OCI-LY3 (cell line): ENCODE measurements around the gene CERT1.

ENCODE experiments used
- H2AFZ ChIP-seq: fragments of 200-600, 300-600 bp; shearing (Covaris generic); 2 replicates; pipeline ENCODE4 v1.6.0; 2014; ENCODE audit warnings: antibody characterized with exemption, low read depth, low read length
- H3K27ac ChIP-seq: fragments of 200-600, 300-600 bp; sonication (generic); 2 replicates; pipeline ENCODE4 v1.5.1; 2014; ENCODE audit warnings: mild to moderate bottlenecking, low read length, moderate library complexity, mixed read lengths
- H3K27me3 ChIP-seq: fragments of 200-600, 300-600 bp; sonication (generic); 2 replicates; pipeline ENCODE4 v1.6.1; 2014; ENCODE audit warnings: low read depth, low read length, mixed read lengths
- H3K36me3 ChIP-seq: fragments of 200-600, 300-600 bp; sonication (generic); replicated peaks from 2 replicates; pipeline ENCODE3; 2014; ENCODE audit warnings: low read depth, low read length, mixed read lengths
- H3K4me1 ChIP-seq: fragments of 300-600, 200-600 bp; sonication (generic); 2 replicates; pipeline ENCODE4 v1.6.1; 2014; ENCODE audit warnings: low read length, mixed read lengths
- H3K4me2 ChIP-seq: fragments of 200-600, 300-600 bp; sonication (generic); 2 replicates; pipeline ENCODE4 v1.6.1; 2014; ENCODE audit warnings: low read length, mixed read lengths
- H3K4me3 ChIP-seq: fragments of 300-600, 200-600 bp; sonication (generic); 2 replicates; pipeline ENCODE4 v1.5.1; 2014; ENCODE audit warnings: antibody characterized with exemption, mild to moderate bottlenecking, low read length, moderate library complexity
- H3K79me2 ChIP-seq: fragments of 300-600, 200-600 bp; shearing (Covaris generic); 2 replicates; pipeline ENCODE4 v1.6.1; 2014; ENCODE audit warnings: mild to moderate bottlenecking, low read length, mixed read lengths
- H3K9ac ChIP-seq: fragments of 300-600, 200-600 bp; shearing (Covaris generic); 2 replicates; pipeline ENCODE4 v1.6.0; 2014; ENCODE audit warnings: mild to moderate bottlenecking, low read length, moderate library complexity
- H3K9me3 ChIP-seq: fragments of 200-600, 300-600 bp; shearing (Covaris generic); 2 replicates; pipeline ENCODE4 v1.6.1; 2014; ENCODE audit warnings: low read length, mixed read lengths; ENCODE audit not compliant: insufficient read depth
- H4K20me1 ChIP-seq: fragments of 200-600, 300-600 bp; sonication (generic); 2 replicates; pipeline ENCODE4 v1.6.1; 2016; ENCODE audit warnings: low read length, mixed read lengths; ENCODE audit not compliant: insufficient read depth
- CTCF ChIP-seq: fragments of 200-600, 300-600 bp; sonication (generic); IDR thresholded peaks from 2 replicates; pipeline ENCODE4 v1.5.1; 2014; ENCODE audit warnings: antibody characterized with exemption, low read length, low read depth
- EZH2phosphoT487 ChIP-seq: fragments of 200-600 bp; shearing (Covaris generic); IDR thresholded peaks from 2 replicates; pipeline ENCODE4 v1.6.1; 2018; ENCODE audit warnings: antibody characterized with exemption, mixed run types, low read depth

CERT1 gene

GRCh38 chr5:75465480-75465879, 45.9 kb downstream of the CERT1 start:
- Histone ChIP-seq H3K36me3 (peaks cover 16% of the 10 kb centered on the region), H3K27me3 (no peaks in the 10 kb centered on the region), H3K4me1 (peaks cover 12% of the 10 kb centered on the region), H3K27ac (no peak overlapping the region), H4K20me1 (peaks cover 34% of the 10 kb centered on the region), H3K4me2 (no peak overlapping the region), H3K79me2 (peaks cover 36% of the 10 kb centered on the region), H3K9me3 (peaks cover 13% of the 10 kb centered on the region), H2AFZ (no peak overlapping the region), H3K9ac (no peak overlapping the region), H3K4me3 (no peak overlapping the region)
- TF ChIP-seq EZH2phosphoT487 (no peak), CTCF (no peak)

- TF ChIP-seq CTCF (no peak), EZH2phosphoT487 (no peak)
- peaks cover 35% of the 10 kb centered on the region for H4K20me1 ChIP-seq
- no peak overlapping the region for H3K9ac ChIP-seq
- no peak overlapping the region for H3K27ac ChIP-seq
- peaks cover 6% of the 10 kb centered on the region; the same call in 1 of the 2 replicates for H3K9me3 ChIP-seq
- H3K4me1 ChIP-seq: peaks cover 15% of the 10 kb centered on the region
- H3K4me2 ChIP-seq: no peak overlapping the region
- no peak overlapping the region for H3K4me3 ChIP-seq
- H2AFZ ChIP-seq: no peak overlapping the region
- H3K27me3 ChIP-seq: no peaks in the 10 kb centered on the region
- H3K79me2 ChIP-seq: peaks cover 32% of the 10 kb centered on the region
- H3K36me3 ChIP-seq: peaks cover 10% of the 10 kb centered on the region
Observed at GRCh38 chr5:75463726-75464125, 47.7 kb downstream of the CERT1 start.

GRCh38 chr5:75461679-75462078, 49.8 kb downstream of the CERT1 start:
- Histone ChIP-seq H3K4me2 (no peak overlapping the region), H3K4me3 (no peak overlapping the region), H3K36me3 (peaks cover 5% of the 10 kb centered on the region), H3K27ac (no peak overlapping the region), H3K27me3 (no peaks in the 10 kb centered on the region), H4K20me1 (peaks cover 34% of the 10 kb centered on the region), H3K9ac (no peak overlapping the region), H3K9me3 (no peaks in the 10 kb centered on the region), H3K79me2 (peaks cover 23% of the 10 kb centered on the region), H2AFZ (no peak overlapping the region), H3K4me1 (peaks cover 25% of the 10 kb centered on the region)
- TF ChIP-seq EZH2phosphoT487 (no peak), CTCF (no peak)

- H2AFZ ChIP-seq: no peak overlapping the region
- H3K27me3 ChIP-seq: no peaks in the 10 kb centered on the region
- peak overlapping the region; percentile 54 for H3K4me2 ChIP-seq
- H4K20me1 ChIP-seq: peaks cover 28% of the 10 kb centered on the region
- no peak for TF ChIP-seq EZH2phosphoT487
- no peak for TF ChIP-seq CTCF
- H3K36me3 ChIP-seq: peaks cover 5% of the 10 kb centered on the region
- H3K27ac ChIP-seq: no peak overlapping the region
- peaks cover 25% of the 10 kb centered on the region for H3K4me1 ChIP-seq
- H3K79me2 ChIP-seq: peaks cover 19% of the 10 kb centered on the region
- no peak overlapping the region for H3K9ac ChIP-seq
- no peaks in the 10 kb centered on the region for H3K9me3 ChIP-seq
- H3K4me3 ChIP-seq: peak overlapping the region; percentile 30; the same call in 1 of the 2 replicates
Observed at GRCh38 chr5:75460942-75461610, 50.4 kb downstream of the CERT1 start.
